Measurements from ENCODE around the gene PSD.

Gene PSD

DNA sequence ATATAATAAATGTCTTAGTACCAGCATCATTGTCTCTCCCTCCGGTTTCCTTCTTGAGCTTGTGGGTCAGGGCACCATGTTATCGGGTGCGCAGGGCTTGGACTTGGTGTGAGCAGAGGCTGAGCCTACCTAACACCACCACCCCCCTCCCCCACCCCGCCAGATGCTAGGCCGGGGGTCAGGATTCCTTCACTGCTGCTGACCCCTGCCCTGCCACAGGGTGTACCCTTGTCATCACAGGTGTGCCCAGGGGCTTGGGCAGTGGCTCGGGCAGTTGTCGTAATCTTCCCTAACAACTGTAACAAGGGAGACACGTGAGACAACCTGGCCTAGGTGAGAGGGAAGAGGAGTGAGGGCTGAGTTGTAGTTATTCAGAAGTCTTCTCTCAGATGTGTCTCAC, 35.7 kb downstream of the PSD start:
- DNase-seq = no peak

DNA sequence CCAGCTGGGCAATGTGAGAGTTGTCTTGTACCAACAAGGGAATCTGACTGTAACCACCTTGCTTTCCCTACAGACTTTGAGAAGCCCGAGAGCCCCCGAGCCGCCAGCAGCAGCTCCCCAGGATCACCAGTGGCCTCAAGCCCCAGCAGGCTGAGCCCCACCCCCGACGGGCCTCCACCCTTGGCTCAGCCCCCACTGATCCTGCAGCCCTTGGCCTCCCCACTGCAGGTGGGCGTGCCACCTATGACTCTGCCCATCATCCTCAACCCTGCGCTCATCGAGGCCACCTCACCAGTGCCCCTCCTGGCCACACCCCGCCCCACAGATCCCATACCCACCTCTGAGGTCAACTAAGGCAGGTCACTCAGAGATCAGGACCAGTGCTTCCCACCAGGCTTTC, 36.6 kb downstream of the PSD start:
- no peak for DNase-seq

DNA sequence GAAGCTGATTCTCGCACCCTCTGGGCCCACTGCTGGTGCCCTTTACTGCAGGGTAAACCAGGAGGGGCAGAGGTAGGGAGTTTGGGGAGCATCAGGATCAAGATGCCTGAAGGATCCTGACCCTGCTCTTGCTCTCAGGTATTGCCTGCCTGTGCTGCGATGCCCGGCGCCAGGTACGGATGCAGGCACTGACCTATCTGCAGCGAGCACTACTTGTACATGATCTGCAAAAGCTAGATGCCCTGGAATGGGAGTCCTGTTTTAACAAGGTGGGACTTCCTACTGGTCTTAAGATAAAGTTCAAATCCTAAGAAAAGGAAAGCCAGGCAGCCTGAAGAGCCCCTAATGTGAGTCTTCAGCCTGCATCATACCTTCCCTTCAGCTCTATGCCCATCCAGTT, 39.2 kb downstream of the PSD start:
- no peak for DNase-seq

DNA sequence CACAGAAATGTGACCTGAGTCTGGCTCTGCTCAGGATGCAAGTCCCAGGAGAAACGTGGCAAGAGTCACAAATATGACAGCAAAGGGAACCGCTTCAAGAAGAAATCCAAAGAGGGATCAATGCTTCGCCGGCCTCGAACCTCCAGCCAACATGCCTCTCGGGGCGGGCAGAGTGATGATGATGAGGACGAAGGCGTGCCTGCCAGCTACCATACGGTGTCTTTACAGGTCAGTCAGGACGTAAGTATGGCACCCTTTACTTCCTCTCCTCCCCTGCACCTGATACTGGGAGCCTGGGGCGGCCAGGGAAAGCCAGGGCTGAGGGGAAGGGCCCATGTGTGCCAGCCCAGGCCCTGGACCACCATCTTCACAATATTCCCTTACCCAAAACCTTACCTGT, 41.7 kb downstream of the PSD start:
- no peak for DNase-seq

DNA sequence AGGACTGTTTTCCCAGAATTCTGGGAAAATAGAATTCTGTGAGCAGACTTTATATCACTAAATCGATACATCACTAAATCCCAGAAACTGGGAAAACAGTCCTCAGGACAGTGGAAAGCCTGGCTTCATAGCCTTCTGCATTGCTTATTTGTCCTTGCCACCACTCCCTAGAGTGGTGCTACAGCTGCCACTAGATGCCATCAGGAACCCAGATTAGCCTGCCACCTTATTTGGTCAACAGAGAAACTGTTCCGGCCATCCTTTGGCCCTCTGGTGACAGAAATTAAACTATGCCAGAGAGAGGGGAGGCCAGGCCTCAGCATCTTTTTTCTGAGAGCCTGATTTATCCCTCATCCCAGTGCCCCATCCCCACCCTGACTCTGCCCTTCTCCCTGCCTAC, 42.7 kb downstream of the PSD start:
- DNase-seq = no peak

DNA sequence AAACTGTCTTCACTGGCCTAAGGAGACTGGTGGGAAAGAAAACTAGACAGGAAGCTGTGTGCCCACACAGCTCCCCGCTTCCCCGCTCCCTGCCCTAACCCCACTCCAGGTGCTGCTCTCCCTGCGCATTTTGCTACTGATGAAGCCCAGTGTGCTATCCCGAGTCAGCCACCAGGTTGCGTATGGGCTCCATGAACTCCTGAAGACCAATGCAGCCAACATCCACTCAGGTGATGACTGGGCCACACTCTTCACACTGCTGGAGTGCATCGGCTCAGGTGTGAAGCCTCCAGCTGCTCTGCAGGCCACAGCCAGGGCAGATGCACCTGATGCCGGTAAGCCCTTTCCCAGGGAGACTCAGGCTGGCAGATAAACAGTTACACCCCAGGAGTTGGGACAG, 43.3 kb downstream of the PSD start:
- no peak for DNase-seq

DNA sequence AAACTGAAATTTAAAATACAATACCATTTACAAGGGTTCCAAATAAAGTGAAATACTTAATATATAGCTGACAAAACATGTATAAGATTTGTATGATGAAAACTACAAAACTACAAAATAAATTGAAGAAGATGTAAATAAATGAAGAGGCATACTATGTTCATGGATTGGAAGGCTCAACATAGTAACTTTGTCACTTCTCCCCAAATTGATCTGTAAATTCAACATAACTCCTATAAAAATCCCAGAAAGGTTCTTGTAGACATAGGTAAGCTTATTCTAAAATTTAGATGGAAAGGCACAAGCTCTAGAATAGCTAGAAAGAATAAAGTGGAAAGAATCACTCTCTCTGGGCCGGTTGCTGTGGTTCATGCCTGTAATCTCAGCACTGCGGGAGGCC, 47.3 kb downstream of the PSD start:
- DNase-seq = no peak

DNA sequence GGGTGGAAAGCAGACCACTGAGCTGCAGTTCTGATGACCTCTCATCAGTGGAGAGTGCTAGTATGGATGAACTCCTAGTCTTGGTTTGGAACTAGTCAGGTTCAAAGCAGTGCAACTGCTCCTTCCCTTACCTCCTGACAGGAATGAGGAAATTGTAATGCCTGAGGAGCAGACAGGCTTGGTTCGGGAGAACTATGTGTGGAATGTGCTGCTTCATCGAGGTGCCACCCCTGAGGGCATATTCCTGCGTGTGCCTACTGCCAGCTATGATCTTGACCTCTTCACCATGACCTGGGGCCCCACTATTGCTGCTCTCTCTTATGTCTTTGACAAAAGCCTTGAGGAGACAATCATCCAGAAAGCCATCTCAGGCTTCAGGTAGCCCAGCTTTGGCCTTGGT, 50.5 kb downstream of the PSD start:
- no peak for DNase-seq

DNA sequence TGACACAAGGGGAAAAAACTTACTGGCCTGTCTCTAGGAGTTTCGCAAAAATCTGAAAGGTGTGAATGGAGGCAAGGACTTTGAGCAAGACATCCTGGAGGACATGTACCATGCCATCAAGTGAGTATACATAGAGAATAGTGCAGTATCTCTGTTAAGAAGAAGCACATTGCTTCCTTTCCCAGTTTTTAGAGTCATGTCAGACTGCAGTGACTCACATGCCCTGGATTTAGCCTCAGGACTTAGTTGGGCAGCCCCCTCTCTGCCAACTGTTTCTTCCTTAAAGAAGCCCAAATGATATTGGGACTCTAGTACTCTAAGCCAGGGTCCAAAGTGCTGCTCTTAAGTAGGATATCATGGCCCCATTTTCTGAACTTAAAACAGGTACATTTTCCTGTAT, 51.1 kb downstream of the PSD start:
- no peak for DNase-seq

DNA sequence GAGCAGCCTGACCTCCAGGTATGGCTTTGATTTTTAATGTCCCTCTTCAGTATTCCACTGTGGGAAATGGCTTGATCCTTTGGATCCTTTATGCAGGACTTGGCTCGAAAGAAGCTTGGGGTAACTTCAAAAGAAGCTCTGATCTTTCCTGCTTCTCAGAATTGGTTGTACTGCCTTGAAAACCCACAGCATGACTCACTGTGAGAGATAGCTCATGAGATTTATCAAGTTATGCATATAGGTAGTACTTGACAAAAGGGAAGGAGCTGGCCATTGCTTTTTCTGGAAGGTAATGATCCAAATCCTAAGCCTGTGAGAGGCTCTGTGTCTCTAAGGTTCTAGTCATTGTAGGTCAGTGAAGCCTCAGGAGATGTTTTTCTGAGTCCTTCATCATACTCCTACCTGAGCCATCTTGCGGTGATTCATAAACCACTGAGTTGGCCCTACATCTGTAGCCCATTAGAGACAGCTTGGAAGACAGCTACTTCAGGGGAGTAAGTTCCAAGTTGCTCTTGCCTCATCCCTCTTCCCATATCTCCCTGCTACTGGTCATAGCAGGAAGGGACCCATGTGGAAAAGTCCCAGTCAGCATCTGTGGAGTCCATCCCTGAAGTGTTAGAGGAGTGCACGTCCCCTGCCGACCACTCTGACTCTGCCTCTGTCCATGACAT, 59.7 kb downstream of the PSD start:
- no peak for DNase-seq

DNA sequence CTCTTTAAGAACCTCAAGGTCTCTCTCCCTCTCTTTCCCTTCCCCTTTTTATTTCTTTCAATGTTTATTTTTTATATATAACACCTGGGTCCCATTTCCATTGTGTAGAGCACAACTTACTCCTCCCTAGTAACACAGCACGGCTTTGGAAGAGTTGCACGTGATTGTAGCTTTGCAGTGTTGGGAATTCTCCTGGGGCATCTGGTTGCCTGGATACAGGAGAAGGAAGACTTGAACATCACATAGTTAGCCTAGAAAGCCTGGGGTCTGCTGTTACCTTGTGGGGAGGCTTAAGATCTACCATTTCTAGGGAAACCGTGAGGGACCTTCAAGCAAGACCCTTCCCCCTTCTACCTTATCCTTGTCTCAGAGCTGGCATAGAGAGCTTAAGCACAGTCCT, 64.1 kb downstream of the PSD start:
- DNase-seq = no peak
